Measurements from ENCODE around the gene CCDC157.
A peak's percentile ranks its signal among the peaks of the same experiment; 100 is the strongest.

The CCDC157 gene

GRCh38 chr22:30338802-30339201 lies 18.0 kb upstream of the CCDC157 start:
- in situ Hi-C loops (cut with MboI; ENCODE audit: low pct_unique_long_range_greater_than_20kb, low sequenced_read_pairs, unreplicated experiment): no loop called here
- no peak for DNase-seq (ENCODE audit: low spot score)
- TF ChIP-seq CTCF (IDR thresholded peaks at IDR 0.05; ENCODE audit: extremely low read depth, insufficient read depth, missing control alignments): no peak

DNA sequence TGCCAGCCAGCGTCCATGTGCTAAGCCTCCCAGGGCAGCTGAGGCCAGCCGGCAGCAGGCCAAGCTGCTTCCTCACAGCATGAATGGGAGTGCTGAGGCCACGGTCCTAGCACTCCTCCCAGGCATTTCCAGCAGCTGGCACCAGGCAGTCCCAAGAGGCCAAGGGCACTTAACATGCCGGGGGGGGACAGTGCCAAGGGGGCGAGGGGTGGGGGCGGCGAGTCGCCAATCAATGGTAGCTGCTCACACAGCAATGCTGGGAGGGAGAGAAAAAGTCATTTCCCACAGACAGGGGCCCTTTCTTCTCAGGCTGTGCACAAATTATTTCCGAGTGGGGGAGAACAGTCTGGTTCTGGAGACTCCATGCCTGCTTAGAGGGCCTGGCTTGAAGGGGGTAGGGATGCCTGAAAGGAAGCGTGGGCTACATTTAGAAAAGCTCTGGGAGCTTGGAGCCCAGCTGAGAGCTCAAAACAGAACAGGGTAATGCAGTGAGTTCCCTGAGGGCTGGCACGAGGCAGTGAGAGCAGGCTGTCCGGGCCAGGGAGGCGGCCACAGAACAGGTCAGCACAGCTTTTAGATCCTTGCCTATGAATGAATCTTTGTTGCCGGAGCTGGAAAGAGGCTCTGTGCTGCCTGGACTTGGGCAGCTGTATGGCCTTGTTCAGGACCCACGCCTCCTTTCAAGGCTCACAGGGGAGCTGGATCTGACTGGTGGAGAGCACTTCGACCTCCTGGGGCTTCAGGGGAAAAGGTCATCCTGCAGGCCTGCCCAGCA lies 15.7 kb upstream of the CCDC157 start:
- DNase-seq (ENCODE audit: low spot score): no peak
- in situ Hi-C loops (cut with MboI; ENCODE audit: low pct_unique_long_range_greater_than_20kb, low sequenced_read_pairs, unreplicated experiment): no loop called here
- TF ChIP-seq CTCF (IDR thresholded peaks at IDR 0.05; ENCODE audit: extremely low read depth, insufficient read depth, missing control alignments): no peak

- no peak for TF ChIP-seq CTCF (IDR thresholded peaks at IDR 0.05; ENCODE audit: extremely low read depth, insufficient read depth, missing control alignments)
- DNase-seq (ENCODE audit: low spot score): no peak
- in situ Hi-C loops (cut with MboI; ENCODE audit: low pct_unique_long_range_greater_than_20kb, low sequenced_read_pairs, unreplicated experiment): no loop called here
Measured at GRCh38 chr22:30344447-30345200, 12.2 kb upstream of the CCDC157 start.

- in situ Hi-C loops (cut with MboI; ENCODE audit: low pct_unique_long_range_greater_than_20kb, low sequenced_read_pairs, unreplicated experiment): no loop called here
- TF ChIP-seq CTCF (IDR thresholded peaks at IDR 0.05; ENCODE audit: extremely low read depth, insufficient read depth, missing control alignments): no peak
- DNase-seq (ENCODE audit: low spot score): peak; percentile 51
Measured at GRCh38 chr22:30347255-30347892, 9.4 kb upstream of the CCDC157 start.

- in situ Hi-C loops (cut with MboI; ENCODE audit: low pct_unique_long_range_greater_than_20kb, low sequenced_read_pairs, unreplicated experiment): no loop called here
- no peak for DNase-seq (ENCODE audit: low spot score)
- TF ChIP-seq CTCF (IDR thresholded peaks at IDR 0.05; ENCODE audit: extremely low read depth, insufficient read depth, missing control alignments): no peak
Measured at GRCh38 chr22:30348404-30348803, 8.4 kb upstream of the CCDC157 start.

DNA sequence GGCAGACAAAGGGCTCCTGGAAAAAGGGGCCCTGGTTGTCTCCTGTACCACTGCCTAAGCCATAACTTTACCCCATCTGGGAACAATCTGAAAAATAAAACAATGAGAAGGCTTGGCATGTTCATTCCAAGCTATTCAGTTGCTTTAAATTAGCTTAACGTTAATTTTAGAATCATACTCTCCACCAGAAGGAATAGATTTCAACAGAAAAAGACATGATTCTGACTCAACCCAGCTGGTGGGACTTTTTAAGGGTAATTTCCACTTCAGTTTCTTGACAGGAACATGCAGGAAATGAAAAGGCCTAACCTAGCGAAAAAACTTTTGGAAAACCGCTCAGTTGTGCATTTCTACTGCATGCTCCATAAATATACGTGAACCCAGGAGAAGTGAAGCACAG lies 8.0 kb upstream of the CCDC157 start:
- TF ChIP-seq CTCF (IDR thresholded peaks at IDR 0.05; ENCODE audit: extremely low read depth, insufficient read depth, missing control alignments): no peak
- no peak for DNase-seq (ENCODE audit: low spot score)

More for the DNA sequence above, 8.0 kb upstream of the CCDC157 start:
- in situ Hi-C loops (cut with MboI; ENCODE audit: low pct_unique_long_range_greater_than_20kb, low sequenced_read_pairs, unreplicated experiment): no loop called here
